ENCODE measurements around the gene SMIM1.
A peak's percentile ranks its signal among the peaks of the same experiment; 100 is the strongest.

SMIM1 gene

GRCh38 chr1:3759164-3759563, 13.4 kb upstream of the SMIM1 start:
- TF ChIP-seq GATA1 (IDR thresholded peaks at IDR 0.05; ENCODE audit: low read depth, low read length) (no peak), POLR2A (IDR thresholded peaks at IDR 0.05; ENCODE audit: low read length) (no peak)
- DNase-seq, result no peak

- DNase-seq, result peak; percentile 78 to 93
- TF ChIP-seq GATA1 (IDR thresholded peaks at IDR 0.05; ENCODE audit: low read depth, low read length) (peak; percentile 65), POLR2A (IDR thresholded peaks at IDR 0.05; ENCODE audit: low read length) (peak; percentile 66)
Observed at GRCh38 chr1:3759796-3760195, 12.8 kb upstream of the SMIM1 start.

GRCh38 chr1:3761296-3762010, 11.1 kb upstream of the SMIM1 start:
- DNase-seq, result no peak

GRCh38 chr1:3762151-3762872, 10.2 kb upstream of the SMIM1 start:
- TF ChIP-seq POLR2A (IDR thresholded peaks at IDR 0.05; ENCODE audit: low read length) (peak; percentile 8), GATA1 (IDR thresholded peaks at IDR 0.05; ENCODE audit: low read depth, low read length) (no peak)
- DNase-seq, result no peak

More at GRCh38 chr1:3761296-3762010, 11.1 kb upstream of the SMIM1 start:
- TF ChIP-seq GATA1 (IDR thresholded peaks at IDR 0.05; ENCODE audit: low read depth, low read length) (no peak), POLR2A (IDR thresholded peaks at IDR 0.05; ENCODE audit: low read length) (no peak)

GRCh38 chr1:3762873-3763228, 9.7 kb upstream of the SMIM1 start:
- no peak for TF ChIP-seq POLR2A (IDR thresholded peaks at IDR 0.05; ENCODE audit: low read length)
- no peak for TF ChIP-seq GATA1 (IDR thresholded peaks at IDR 0.05; ENCODE audit: low read depth, low read length)

GRCh38 chr1:3763351-3764125, 9.0 kb upstream of the SMIM1 start:
- no peak for DNase-seq
- TF ChIP-seq GATA1 (IDR thresholded peaks at IDR 0.05; ENCODE audit: low read depth, low read length) (no peak), POLR2A (IDR thresholded peaks at IDR 0.05; ENCODE audit: low read length) (no peak)

More at GRCh38 chr1:3762873-3763228, 9.7 kb upstream of the SMIM1 start:
- no peak for DNase-seq

GRCh38 chr1:3767328-3767925, 5.1 kb upstream of the SMIM1 start:
- TF ChIP-seq POLR2A (IDR thresholded peaks at IDR 0.05; ENCODE audit: low read length) (peak; percentile 3), GATA1 (IDR thresholded peaks at IDR 0.05; ENCODE audit: low read depth, low read length) (no peak)
- no peak for DNase-seq

- DNase-seq, result no peak
- no peak for TF ChIP-seq POLR2A (IDR thresholded peaks at IDR 0.05; ENCODE audit: low read length)
- TF ChIP-seq GATA1 (IDR thresholded peaks at IDR 0.05; ENCODE audit: low read depth, low read length), result no peak
Observed at GRCh38 chr1:3768811-3769390, 3.6 kb upstream of the SMIM1 start.

GRCh38 chr1:3770047-3770765, 2.3 kb upstream of the SMIM1 start:
- DNase-seq, result no peak
- TF ChIP-seq POLR2A (IDR thresholded peaks at IDR 0.05; ENCODE audit: low read length), result no peak
- no peak for TF ChIP-seq GATA1 (IDR thresholded peaks at IDR 0.05; ENCODE audit: low read depth, low read length)

- TF ChIP-seq POLR2A (IDR thresholded peaks at IDR 0.05; ENCODE audit: low read length) (no peak), GATA1 (IDR thresholded peaks at IDR 0.05; ENCODE audit: low read depth, low read length) (no peak)
- DNase-seq, result peak; percentile 43 to 49
Observed at GRCh38 chr1:3771108-3772026, 1.2 kb upstream of the SMIM1 start.

- TF ChIP-seq POLR2A (IDR thresholded peaks at IDR 0.05; ENCODE audit: low read length) (no peak), GATA1 (IDR thresholded peaks at IDR 0.05; ENCODE audit: low read depth, low read length) (no peak)
- DNase-seq, result peak; percentile 93 to 95
Observed at GRCh38 chr1:3772027-3772714, 378 bp upstream of the SMIM1 start.
